ENCODE measurements around the gene NTF3. TPM values are rescaled to one million over a fixed set of nuclear protein-coding genes. Genes with fewer than 3 reads are reported as not detected.

NTF3 gene
- total and polyA plus RNA-seq, 2 of the 8 experiments (the other 6 are each of a cell fraction or from before 2014, with no cell fraction given): 1.4 to 2.3 TPM

- no peak for DNase-seq (ENCODE audit: low read depth in 1 of 2, low spot score in 2 of 2)
- no peak overlapping the region for H3K4me2 ChIP-seq (ENCODE audit: insufficient read depth in 1 of 2, low read depth in 2 of 2, low read length in 2 of 2)
- H3K36me3 ChIP-seq (ENCODE audit: control insufficient read depth in 2 of 4, insufficient read depth in 4 of 4, low read length in 3 of 4): no peaks in the 10 kb centered on the region; a peak in 1 of 8 replicates
- no peak overlapping the region for H4K91ac ChIP-seq (replicated peaks; ENCODE audit: insufficient read length, low read length)
- H3K23ac ChIP-seq (ENCODE audit: insufficient read length): no peak overlapping the region
- no peaks in the 10 kb centered on the region for H3K9me3 ChIP-seq (ENCODE audit: insufficient read depth in 2 of 2, low read depth in 1 of 2, low read length in 1 of 2)
- ChIA-PET POLR2A (ENCODE audit: partially characterized antibody) (no interaction called here), CTCF (ENCODE audit: partially characterized antibody) (no interaction called here)
- no peak overlapping the region for H3K4ac ChIP-seq (replicated peaks; ENCODE audit: insufficient read length, low read depth, low read length)
- no peak overlapping the region for H2BK5ac ChIP-seq (ENCODE audit: low read depth, low read length)
- no peak overlapping the region for H3K4me3 ChIP-seq (ENCODE audit: extremely low read depth in 1 of 4, insufficient read depth in 2 of 4, low read depth in 3 of 4, low read length in 4 of 4)
- no peaks in the 10 kb centered on the region for H4K20me1 ChIP-seq (replicated peaks in 1 of 2; ENCODE audit: control insufficient read depth in 1 of 2, insufficient read depth in 2 of 2, low read length in 2 of 2)
- H3K23me2 ChIP-seq (ENCODE audit: low read depth, low read length): no peaks in the 10 kb centered on the region
- no peak overlapping the region for H4K5ac ChIP-seq (ENCODE audit: insufficient read length, low read depth, low read length)
- H3K4me1 ChIP-seq (replicated peaks in 1 of 4; ENCODE audit: control insufficient read depth in 3 of 4, insufficient read depth in 4 of 4, low read length in 3 of 4): no peaks in the 10 kb centered on the region
- H3K14ac ChIP-seq (ENCODE audit: insufficient read length): no peak overlapping the region
- H3K79me1 ChIP-seq (ENCODE audit: low read depth, low read length): no peaks in the 10 kb centered on the region
- no peak overlapping the region for H2BK12ac ChIP-seq (ENCODE audit: low read depth, low read length)
- H4K8ac ChIP-seq (ENCODE audit: extremely low read depth, insufficient read depth, low read length): no peak overlapping the region
- H2BK120ac ChIP-seq (replicated peaks; ENCODE audit: low read depth, low read length): no peak overlapping the region
- no peak overlapping the region for H3K56ac ChIP-seq (replicated peaks; ENCODE audit: insufficient read length, low read depth, low read length)
- no peak overlapping the region for H2AFZ ChIP-seq (ENCODE audit: low read length)
- TF ChIP-seq, protein P1, sequence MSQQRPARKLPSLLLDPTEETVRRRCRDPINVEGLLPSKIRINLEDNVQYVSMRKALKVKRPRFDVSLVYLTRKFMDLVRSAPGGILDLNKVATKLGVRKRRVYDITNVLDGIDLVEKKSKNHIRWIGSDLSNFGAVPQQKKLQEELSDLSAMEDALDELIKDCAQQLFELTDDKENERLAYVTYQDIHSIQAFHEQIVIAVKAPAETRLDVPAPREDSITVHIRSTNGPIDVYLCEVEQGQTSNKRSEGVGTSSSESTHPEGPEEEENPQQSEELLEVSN (IDR thresholded peaks at IDR 0.05): no peak
- TF ChIP-seq POU5F1 (IDR thresholded peaks at IDR 0.05; ENCODE audit: low read depth, low read length): no peak
- TF ChIP-seq, protein P2, sequence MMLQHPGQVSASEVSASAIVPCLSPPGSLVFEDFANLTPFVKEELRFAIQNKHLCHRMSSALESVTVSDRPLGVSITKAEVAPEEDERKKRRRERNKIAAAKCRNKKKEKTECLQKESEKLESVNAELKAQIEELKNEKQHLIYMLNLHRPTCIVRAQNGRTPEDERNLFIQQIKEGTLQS (IDR thresholded peaks at IDR 0.05; ENCODE audit: insufficient read depth, low read depth, low read length): no peak
- no peak overlapping the region for H3K18ac ChIP-seq (ENCODE audit: extremely low read depth, low read length)
- FAIRE-seq: no peak
- H2AK5ac ChIP-seq (ENCODE audit: low read depth, low read length): no peak overlapping the region
- WGBS, 2 experiments (ENCODE audit: extremely low coverage in 1 of 2, insufficient coverage in 1 of 2, insufficient read length in 1 of 2, insufficient replicate concordance in 2 of 2, low coverage in 1 of 2, low lambda C conversion rate in 2 of 2, missing lambda C conversion rate in 1 of 2): 87% methylated on average over 5 of the region's 5 CpGs; no CpG with 5 or more reads in 1 of the 2 experiments
- no peak overlapping the region for H2BK20ac ChIP-seq (ENCODE audit: low read length)
- H3K27me3 ChIP-seq (replicated peaks in 1 of 4; ENCODE audit: control insufficient read depth in 3 of 4, extremely low read depth in 1 of 4, insufficient read depth in 3 of 4, low read length in 3 of 4): no peaks in the 10 kb centered on the region; a peak in 1 of 7 replicates
- no peak overlapping the region for H2BK15ac ChIP-seq (ENCODE audit: low read length)
- no peaks in the 10 kb centered on the region for H3K79me2 ChIP-seq (ENCODE audit: control insufficient read depth in 1 of 2, insufficient read depth in 2 of 2, low read length in 2 of 2)
- H3K9ac ChIP-seq (replicated peaks in 1 of 4; ENCODE audit: extremely low read depth in 1 of 4, low read depth in 3 of 4, low read length in 3 of 4): no peak overlapping the region
- H3K27ac ChIP-seq (ENCODE audit: low read depth, low read length): no peak overlapping the region
These were observed 43.0 kb upstream of the NTF3 start for GRCh38 chr12:5388581-5389535.
